D341Med (cell line): ENCODE results near the gene ZMYND19.
A peak's percentile ranks its signal among the peaks of the same experiment; 100 is the strongest.
"Not testable (repeated sequence)": the region's sequence is repeated elsewhere in the genome, so short reads cannot be mapped to it uniquely, and the experiment has no call there.

Experiments used
- DNase-seq: peaks from one replicate; pipeline ENCODE4 v3.0.0; 2012; ENCODE audit warnings: low spot score

The ZMYND19 gene

GRCh38 chr9:137588891-137589290 lies 1.4 kb downstream of the ZMYND19 start:
- no peak for DNase-seq

- DNase-seq: no peak
Observed at GRCh38 chr9:137588311-137588710, 2.0 kb downstream of the ZMYND19 start.

- DNase-seq: no peak
Observed at GRCh38 chr9:137586854-137587253, 3.5 kb downstream of the ZMYND19 start.

GRCh38 chr9:137583957-137584356 lies 6.4 kb downstream of the ZMYND19 start:
- DNase-seq: no peak

GRCh38 chr9:137583347-137583746 lies 7.0 kb downstream of the ZMYND19 start:
- DNase-seq: no peak

- peak; percentile 68 for DNase-seq
Observed at GRCh38 chr9:137582286-137582860, 7.9 kb downstream of the ZMYND19 start.

GRCh38 chr9:137581361-137582285 lies 8.7 kb downstream of the ZMYND19 start:
- DNase-seq: no peak

GRCh38 chr9:137580954-137581322 lies 9.4 kb downstream of the ZMYND19 start:
- DNase-seq: no peak

- no peak for DNase-seq
Observed at GRCh38 chr9:137580209-137580953, 9.9 kb downstream of the ZMYND19 start.

GRCh38 chr9:137579259-137579604 lies 11.1 kb downstream of the ZMYND19 start:
- DNase-seq: no peak

- DNase-seq: peak; percentile 98
Observed at GRCh38 chr9:137578518-137579258, 11.6 kb downstream of the ZMYND19 start, which contains the start of gene DPH7. Gene DPH7, minus strand, starts transcription at chr9:137578925. Its CDS starts 148 bp downstream, at chr9:137578777.

- DNase-seq: no peak
Observed at GRCh38 chr9:137575716-137576411, 14.4 kb downstream of the ZMYND19 start.

GRCh38 chr9:137575364-137575715 lies 15.0 kb downstream of the ZMYND19 start:
- DNase-seq: no peak

- DNase-seq: no peak
Observed at GRCh38 chr9:137574192-137574591, 16.1 kb downstream of the ZMYND19 start.

GRCh38 chr9:137570566-137570965 lies 19.7 kb downstream of the ZMYND19 start:
- no peak for DNase-seq

- DNase-seq: no peak
Observed at GRCh38 chr9:137569609-137570203, 20.6 kb downstream of the ZMYND19 start.

GRCh38 chr9:137568445-137568844 lies 21.9 kb downstream of the ZMYND19 start:
- DNase-seq: not testable (repeated sequence)

- DNase-seq: no peak
Observed at GRCh38 chr9:137564817-137565411, 25.4 kb downstream of the ZMYND19 start.

GRCh38 chr9:137564134-137564533 lies 26.2 kb downstream of the ZMYND19 start:
- DNase-seq: no peak

- no peak for DNase-seq
Observed at GRCh38 chr9:137558127-137558526, 32.2 kb downstream of the ZMYND19 start.
